ENCODE data around the gene CCDC179. TPM values are rescaled to one million over a fixed set of nuclear protein-coding genes. Genes with fewer than 3 reads are reported as not detected.

Gene CCDC179
- total and polyA plus RNA-seq, 10 of the 15 experiments (the other 5 are each of a cell fraction or from before 2014, with no cell fraction given): 0.16 TPM; not detected in 9

DNA sequence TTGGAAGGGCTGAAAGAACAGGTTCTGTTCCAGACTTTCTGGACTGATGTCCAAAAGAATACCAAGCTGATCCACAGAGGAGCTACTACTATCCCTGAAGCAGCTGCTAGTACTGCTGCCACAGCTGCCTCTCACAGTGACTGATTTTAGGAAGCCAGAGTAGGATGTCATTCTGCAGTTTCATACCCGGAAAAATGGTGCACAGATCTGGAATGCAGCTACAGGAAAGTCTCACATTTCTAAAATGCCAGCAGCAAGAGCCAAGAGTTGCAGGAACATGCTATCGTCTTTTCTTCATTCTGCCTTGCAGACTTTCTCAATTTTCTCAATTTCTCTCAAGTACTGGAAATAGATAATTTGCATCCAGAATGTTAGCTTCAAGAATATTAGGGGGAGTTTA is 19.4 kb upstream of the CCDC179 start (continued):
- TF ChIP-seq WRNIP1 (IDR thresholded peaks at IDR 0.05; ENCODE audit: borderline replicate concordance, low read depth, low read length): no peak
- TF ChIP-seq, protein P1, sequence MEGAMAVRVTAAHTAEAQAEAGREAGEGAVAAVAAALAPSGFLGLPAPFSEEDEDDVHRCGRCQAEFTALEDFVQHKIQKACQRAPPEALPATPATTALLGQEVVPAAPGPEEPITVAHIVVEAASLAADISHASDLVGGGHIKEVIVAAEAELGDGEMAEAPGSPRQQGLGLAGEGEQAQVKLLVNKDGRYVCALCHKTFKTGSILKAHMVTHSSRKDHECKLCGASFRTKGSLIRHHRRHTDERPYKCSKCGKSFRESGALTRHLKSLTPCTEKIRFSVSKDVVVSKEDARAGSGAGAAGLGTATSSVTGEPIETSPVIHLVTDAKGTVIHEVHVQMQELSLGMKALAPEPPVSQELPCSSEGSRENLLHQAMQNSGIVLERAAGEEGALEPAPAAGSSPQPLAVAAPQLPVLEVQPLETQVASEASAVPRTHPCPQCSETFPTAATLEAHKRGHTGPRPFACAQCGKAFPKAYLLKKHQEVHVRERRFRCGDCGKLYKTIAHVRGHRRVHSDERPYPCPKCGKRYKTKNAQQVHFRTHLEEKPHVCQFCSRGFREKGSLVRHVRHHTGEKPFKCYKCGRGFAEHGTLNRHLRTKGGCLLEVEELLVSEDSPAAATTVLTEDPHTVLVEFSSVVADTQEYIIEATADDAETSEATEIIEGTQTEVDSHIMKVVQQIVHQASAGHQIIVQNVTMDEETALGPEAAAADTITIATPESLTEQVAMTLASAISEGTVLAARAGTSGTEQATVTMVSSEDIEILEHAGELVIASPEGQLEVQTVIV (IDR thresholded peaks at IDR 0.05; ENCODE audit: borderline replicate concordance, partially characterized antibody): no peak

DNA sequence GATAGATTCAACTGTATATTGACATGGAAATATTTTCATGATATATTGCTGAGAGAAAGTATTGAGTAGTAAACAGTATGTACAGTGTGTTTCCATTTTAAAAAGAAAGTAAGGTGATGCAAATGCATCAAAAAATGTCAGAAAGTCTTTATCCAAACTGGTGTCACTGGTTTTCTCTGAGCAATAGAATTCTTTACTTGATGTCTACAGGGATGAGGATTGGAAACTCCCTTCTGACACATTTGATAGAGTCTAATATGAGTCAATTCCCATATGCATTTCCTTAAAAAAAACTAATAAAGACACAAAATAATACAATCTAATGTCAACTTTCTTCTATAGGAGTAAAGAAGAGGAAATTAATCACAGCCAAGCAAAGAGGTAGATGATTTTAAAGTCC is 18.3 kb upstream of the CCDC179 start:
- Histone ChIP-seq H3K9me3 (replicated peaks; ENCODE audit: control insufficient read depth, insufficient read depth, low read length) (no peaks in the 10 kb centered on the region), H3K27me3 (replicated peaks in 1 of 2; ENCODE audit: control insufficient read depth in 2 of 2, insufficient read depth in 2 of 2, low read length in 1 of 2) (no peaks in the 10 kb centered on the region), H3K4me2 (ENCODE audit: control insufficient read depth, insufficient read depth) (no peak overlapping the region), H3K9ac (ENCODE audit: control insufficient read depth, insufficient read depth, low read length) (no peak overlapping the region), H3K36me3 (ENCODE audit: control insufficient read depth in 2 of 2, insufficient read depth in 2 of 2, low read length in 1 of 2) (no peaks in the 10 kb centered on the region), H3K4me1 (ENCODE audit: control insufficient read depth, insufficient read depth, low read length) (no peaks in the 10 kb centered on the region), H2AFZ (ENCODE audit: control insufficient read depth, low read depth, low read length) (no peak overlapping the region), H3K4me3 (no peak overlapping the region), H4K20me1 (ENCODE audit: control insufficient read depth, insufficient read depth) (no peaks in the 10 kb centered on the region), H3K79me2 (ENCODE audit: control insufficient read depth, insufficient read depth, low read length) (no peaks in the 10 kb centered on the region), H3K27ac (ENCODE audit: control insufficient read depth, insufficient read depth) (no peak overlapping the region)
- in situ Hi-C loops (cut with MboI): no loop called here
- no TSS peak for BruUV-seq (replicated peaks)
- intact Hi-C loops (cut with micrococcal nuclease; ENCODE audit: unreplicated experiment): loop anchor here (5.0 to 10.0 kb wide), 3 partner anchors 144 to 656 kb away; no protein-coding TSS in a partner anchor
- ChIA-PET CTCF (interaction anchor here (1.7 to 3.2 kb wide), 2 partner anchors 23 to 91 kb away, joined by 5 to 18 read pairs; no protein-coding TSS in a partner anchor), SMC1A (ENCODE audit: uncharacterized antibody, unreplicated experiment) (interaction anchor here (1.1 kb wide), 1 partner anchor 661 kb away, joined by 3 read pairs; no protein-coding TSS in a partner anchor), POLR2A (no interaction called here), RAD21 (ENCODE audit: unreplicated experiment) (interaction anchor here (1.0 kb wide), 1 partner anchor 235 kb away, joined by 3 read pairs; no protein-coding TSS in a partner anchor)
- DNase-seq (ENCODE audit: low read depth, low spot score) (no peak), FAIRE-seq (no peak), ATAC-seq (no peak)
- TF ChIP-seq NFIC (IDR thresholded peaks at IDR 0.05; ENCODE audit: low read depth, low read length): no peak
- TF ChIP-seq SPI1 (IDR thresholded peaks at IDR 0.05; ENCODE audit: borderline replicate concordance, insufficient read depth, low read depth, low read length): no peak
- TF ChIP-seq, protein P2, sequence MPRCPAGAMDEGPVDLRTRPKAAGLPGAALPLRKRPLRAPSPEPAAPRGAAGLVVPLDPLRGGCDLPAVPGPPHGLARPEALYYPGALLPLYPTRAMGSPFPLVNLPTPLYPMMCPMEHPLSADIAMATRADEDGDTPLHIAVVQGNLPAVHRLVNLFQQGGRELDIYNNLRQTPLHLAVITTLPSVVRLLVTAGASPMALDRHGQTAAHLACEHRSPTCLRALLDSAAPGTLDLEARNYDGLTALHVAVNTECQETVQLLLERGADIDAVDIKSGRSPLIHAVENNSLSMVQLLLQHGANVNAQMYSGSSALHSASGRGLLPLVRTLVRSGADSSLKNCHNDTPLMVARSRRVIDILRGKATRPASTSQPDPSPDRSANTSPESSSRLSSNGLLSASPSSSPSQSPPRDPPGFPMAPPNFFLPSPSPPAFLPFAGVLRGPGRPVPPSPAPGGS (IDR thresholded peaks at IDR 0.05; ENCODE audit: borderline replicate concordance, insufficient read depth, low read depth, low read length, poor library complexity, severe bottlenecking): no peak
- no peak for TF ChIP-seq RB1 (IDR thresholded peaks at IDR 0.05; ENCODE audit: borderline replicate concordance)
- TF ChIP-seq RUNX3 (IDR thresholded peaks at IDR 0.05; ENCODE audit: low read length): no peak
- no peak for TF ChIP-seq STAT1 (conservative IDR thresholded peaks at IDR 0.05)
- TF ChIP-seq, protein P3, sequence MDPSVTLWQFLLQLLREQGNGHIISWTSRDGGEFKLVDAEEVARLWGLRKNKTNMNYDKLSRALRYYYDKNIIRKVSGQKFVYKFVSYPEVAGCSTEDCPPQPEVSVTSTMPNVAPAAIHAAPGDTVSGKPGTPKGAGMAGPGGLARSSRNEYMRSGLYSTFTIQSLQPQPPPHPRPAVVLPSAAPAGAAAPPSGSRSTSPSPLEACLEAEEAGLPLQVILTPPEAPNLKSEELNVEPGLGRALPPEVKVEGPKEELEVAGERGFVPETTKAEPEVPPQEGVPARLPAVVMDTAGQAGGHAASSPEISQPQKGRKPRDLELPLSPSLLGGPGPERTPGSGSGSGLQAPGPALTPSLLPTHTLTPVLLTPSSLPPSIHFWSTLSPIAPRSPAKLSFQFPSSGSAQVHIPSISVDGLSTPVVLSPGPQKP (IDR thresholded peaks at IDR 0.05; ENCODE audit: low read depth, low read length): no peak
- no peak for TF ChIP-seq EED (IDR thresholded peaks at IDR 0.05; ENCODE audit: low read depth)
- TF ChIP-seq SIX5 (IDR thresholded peaks at IDR 0.05; ENCODE audit: low read depth, low read length, severe bottlenecking): no peak
- no peak for TF ChIP-seq POLR2AphosphoS5 (IDR thresholded peaks at IDR 0.05; ENCODE audit: low read length)
- TF ChIP-seq TCF12 (IDR thresholded peaks at IDR 0.05; ENCODE audit: low read depth, low read length): no peak
- no peak for TF ChIP-seq HDGF (IDR thresholded peaks at IDR 0.05)
- no peak for TF ChIP-seq SMC3 (IDR thresholded peaks at IDR 0.05; ENCODE audit: borderline replicate concordance, low read length)
- no peak for TF ChIP-seq MYC (IDR thresholded peaks at IDR 0.05; ENCODE audit: insufficient read depth, insufficient read length, insufficient replicate concordance, low read length, severe bottlenecking)
- no peak for TF ChIP-seq SUZ12 (IDR thresholded peaks at IDR 0.05; ENCODE audit: unreplicated experiment)
- TF ChIP-seq, protein P4, sequence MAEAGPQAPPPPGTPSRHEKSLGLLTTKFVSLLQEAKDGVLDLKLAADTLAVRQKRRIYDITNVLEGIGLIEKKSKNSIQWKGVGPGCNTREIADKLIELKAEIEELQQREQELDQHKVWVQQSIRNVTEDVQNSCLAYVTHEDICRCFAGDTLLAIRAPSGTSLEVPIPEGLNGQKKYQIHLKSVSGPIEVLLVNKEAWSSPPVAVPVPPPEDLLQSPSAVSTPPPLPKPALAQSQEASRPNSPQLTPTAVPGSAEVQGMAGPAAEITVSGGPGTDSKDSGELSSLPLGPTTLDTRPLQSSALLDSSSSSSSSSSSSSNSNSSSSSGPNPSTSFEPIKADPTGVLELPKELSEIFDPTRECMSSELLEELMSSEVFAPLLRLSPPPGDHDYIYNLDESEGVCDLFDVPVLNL (IDR thresholded peaks at IDR 0.05; ENCODE audit: low read depth, low read length): no peak
